Endodermal cell (in vitro differentiated cells): ENCODE measurements around the gene ATP10A. TPM values are rescaled to one million over a fixed set of nuclear protein-coding genes. Genes with fewer than 3 reads are reported as not detected.
"Not testable (repeated sequence)": the region's sequence is repeated elsewhere in the genome, so short reads cannot be mapped to it uniquely, and the experiment has no call there.

Source experiments
- DNase-seq: peaks from one replicate; pipeline ENCODE4 v3.0.0-alpha.2; 2017
- H3K27ac ChIP-seq: 2 replicates; pipeline ENCODE4 v1.5.1; 2013; ENCODE audit warnings: mild to moderate bottlenecking, low read depth, low read length, moderate library complexity
- H3K27me3 ChIP-seq: 2 replicates; pipeline ENCODE4 v1.6.1; 2013; ENCODE audit warnings: mild to moderate bottlenecking, low read length, moderate library complexity; ENCODE audit not compliant: insufficient read depth, control insufficient read depth, poor library complexity, severe bottlenecking
- H3K36me3 ChIP-seq: 2 replicates; pipeline ENCODE4 v1.7.0; 2013; ENCODE audit warnings: mild to moderate bottlenecking, low read length, moderate library complexity; ENCODE audit not compliant: control insufficient read depth, insufficient read depth
- H3K4me1 ChIP-seq: one replicate; pipeline ENCODE4 v1.7.0; 2013; ENCODE audit warnings: low read length; ENCODE audit not compliant: control insufficient read depth, insufficient read depth
- H3K4me3 ChIP-seq: 2 replicates; pipeline ENCODE4 v1.5.1; 2013; ENCODE audit warnings: mild to moderate bottlenecking, low read length, moderate library complexity
- H3K9ac ChIP-seq: 2 replicates; pipeline ENCODE4 v1.6.1; 2013; ENCODE audit warnings: mild to moderate bottlenecking, low read length, moderate library complexity; ENCODE audit not compliant: poor library complexity, severe bottlenecking; ENCODE audit errors: extremely low read depth
- H3K9me3 ChIP-seq: 2 replicates; pipeline ENCODE4 v1.6.1; 2013; ENCODE audit warnings: mild to moderate bottlenecking, low read length, moderate library complexity; ENCODE audit not compliant: control insufficient read depth
- H3K27ac Mint-ChIP-seq: 2 replicates; pipeline ENCODE4 v1.8.0; 2020; ENCODE audit warnings: mixed read lengths
- H3K27me3 Mint-ChIP-seq: 2 replicates; pipeline ENCODE4 v1.8.0; 2021; ENCODE audit warnings: mild to moderate bottlenecking, mixed read lengths; ENCODE audit not compliant: insufficient read depth
- H3K36me3 Mint-ChIP-seq: 2 replicates; pipeline ENCODE4 v1.8.0; 2020; ENCODE audit warnings: low read depth, mixed read lengths
- H3K4me1 Mint-ChIP-seq: 2 replicates; pipeline ENCODE4 v1.8.0; 2020; ENCODE audit warnings: mixed read lengths
- H3K4me3 Mint-ChIP-seq: 2 replicates; pipeline ENCODE4 v1.8.0; 2020; ENCODE audit warnings: mild to moderate bottlenecking, moderate library complexity, mixed read lengths
- H3K9me3 Mint-ChIP-seq: 2 replicates; pipeline ENCODE4 v1.8.0; 2020; ENCODE audit warnings: mild to moderate bottlenecking, mixed read lengths
- CTCF ChIP-seq: fragments of 200-600 bp; sonication (generic); conservative IDR thresholded peaks from 2 replicates; pipeline ENCODE4 v1.5.0; 2021; ENCODE audit warnings: antibody characterized with exemption, mild to moderate bottlenecking
- WGBS, 2 experiments: methylation state at CpG; one replicate each; pipeline versions ENCODE4 v1.1.5 to v1.1.7; 2013; ENCODE audit warnings: missing lambda C conversion rate in 2 of 2, mixed read lengths in 1 of 2; ENCODE audit not compliant: insufficient coverage in 1 of 2, insufficient read length in 1 of 2; 5-methylcytosine and 5-hydroxymethylcytosine counted together
- total RNA-seq, 2 donors: library from RNA; stranded (reverse); fragmentation: NEBNext Ultra II Directional in 1 of 2; extraction: Animal tissue kit (Norgen Biotek cat#: 25700) in 1 of 2; gene quantifications; 2 replicates in 1 of 2; 3 replicates in 1 of 2; pipeline ENCODE4 v1.2.1, GENCODE V29; 2021

Gene ATP10A
- total RNA-seq, 2 donors from 2014 or later = 0.04 to 1.2 TPM

GRCh38 chr15:25641361-25641760 lies 221.8 kb downstream of the ATP10A start:
- peaks cover 1% of the 10 kb centered on the region for H3K9me3 Mint-ChIP-seq
- peaks cover 41% of the 10 kb centered on the region for H3K4me1 Mint-ChIP-seq
- peaks cover 51% of the 10 kb centered on the region for H3K27me3 ChIP-seq
- WGBS, 2 experiments = 43 to 83% methylated on average over 2 to 3 of the region's 3 CpGs
- H3K36me3 Mint-ChIP-seq = no peaks in the 10 kb centered on the region
- H3K4me3 ChIP-seq = no peak overlapping the region
- no peak for DNase-seq
- no peak overlapping the region for H3K27ac Mint-ChIP-seq
- H3K9me3 ChIP-seq = no peaks in the 10 kb centered on the region
- H3K27ac ChIP-seq = no peak overlapping the region
- H3K36me3 ChIP-seq = no peaks in the 10 kb centered on the region
- no peak for TF ChIP-seq CTCF
- H3K27me3 Mint-ChIP-seq = peaks cover 100% of the 10 kb centered on the region
- H3K4me3 Mint-ChIP-seq = no peak overlapping the region
- no peaks in the 10 kb centered on the region for H3K4me1 ChIP-seq
- no peak overlapping the region for H3K9ac ChIP-seq

GRCh38 chr15:25640959-25641358 lies 222.2 kb downstream of the ATP10A start:
- H3K4me3 ChIP-seq, H3K9ac ChIP-seq, H3K36me3 Mint-ChIP-seq, H3K27ac Mint-ChIP-seq, H3K4me1 ChIP-seq, H3K9me3 ChIP-seq, H3K36me3 ChIP-seq, H3K9me3 Mint-ChIP-seq, DNase-seq, H3K27ac ChIP-seq, H3K4me3 Mint-ChIP-seq: not testable (repeated sequence)
- Mint-ChIP-seq H3K4me1 (peaks cover 45% of the 10 kb centered on the region), H3K27me3 (peaks cover 100% of the 10 kb centered on the region)
- peaks cover 51% of the 10 kb centered on the region for H3K27me3 ChIP-seq
- WGBS, 2 experiments = 50 to 81% methylated on average over 1 to 4 of the region's 4 CpGs

- Mint-ChIP-seq H3K9me3 (peaks cover 2% of the 10 kb centered on the region), H3K4me3 (no peak overlapping the region), H3K4me1 (peaks cover 47% of the 10 kb centered on the region), H3K36me3 (no peaks in the 10 kb centered on the region), H3K27me3 (peaks cover 99% of the 10 kb centered on the region), H3K27ac (no peak overlapping the region)
- Histone ChIP-seq H3K4me3 (no peak overlapping the region), H3K9me3 (no peaks in the 10 kb centered on the region), H3K27me3 (peaks cover 51% of the 10 kb centered on the region), H3K9ac (no peak overlapping the region), H3K27ac (no peak overlapping the region), H3K36me3 (no peaks in the 10 kb centered on the region), H3K4me1 (peaks cover 6% of the 10 kb centered on the region)
- WGBS, 2 experiments = 91 to 94% methylated on average over 4 to 5 of the region's 5 CpGs
- no peak for DNase-seq
- no peak for TF ChIP-seq CTCF
These were observed 222.7 kb downstream of the ATP10A start for GRCh38 chr15:25640381-25640780.

GRCh38 chr15:25636486-25636885 lies 226.6 kb downstream of the ATP10A start:
- Mint-ChIP-seq H3K4me1 (peaks cover 19% of the 10 kb centered on the region), H3K27me3 (peaks cover 77% of the 10 kb centered on the region)
- not testable (repeated sequence) for H3K9ac ChIP-seq, H3K4me1 ChIP-seq, H3K27ac ChIP-seq, DNase-seq, H3K4me3 Mint-ChIP-seq, H3K9me3 ChIP-seq, H3K36me3 ChIP-seq, H3K27ac Mint-ChIP-seq, H3K9me3 Mint-ChIP-seq, H3K4me3 ChIP-seq, H3K36me3 Mint-ChIP-seq
- H3K27me3 ChIP-seq = peaks cover 39% of the 10 kb centered on the region
- 91 to 93% methylated on average over 8 to 9 of the region's 9 CpGs for WGBS, 2 experiments
